ENCODE results near the gene XRRA1.

GRCh38 chr11:74948898-74949752 is at the start of gene XRRA1, which contains the start of gene SPCS2:
- TF ChIP-seq CTCF (conservative IDR thresholded peaks at IDR 0.05), result no peak
- TF ChIP-seq EZH2 (IDR thresholded peaks at IDR 0.05; ENCODE audit: low read depth), result no peak

All from PC-9 (cell line).